Right lobe of liver (tissue), 4 donors: ENCODE data around the gene SIN3B.

Source experiments
- POLR2A ChIP-seq: fragments of 450-650 bp; IDR thresholded peaks from one replicate; pipeline ENCODE4 v1.6.1; 2017; ENCODE audit warnings: antibody characterized with exemption, mild to moderate bottlenecking
- TF ChIP-seq, protein P1 (sequence below), 4 donors: fragments of 200-600 bp in 3 of 4; fragments of 450-650 bp in 1 of 4; IDR thresholded peaks; one replicate each; pipeline versions ENCODE4 v1.5.1 to v1.8.0; 2016 to 2022; ENCODE audit warnings: antibody characterized with exemption in 4 of 4, mild to moderate bottlenecking in 2 of 4
- donor health status: DM: no; HTN: no; CAD: no.
- donor health status: DM: no; HTN: no; CAD: no.
- donor health status: DM: no; HTN: yes; CAD: no.

DNA sequence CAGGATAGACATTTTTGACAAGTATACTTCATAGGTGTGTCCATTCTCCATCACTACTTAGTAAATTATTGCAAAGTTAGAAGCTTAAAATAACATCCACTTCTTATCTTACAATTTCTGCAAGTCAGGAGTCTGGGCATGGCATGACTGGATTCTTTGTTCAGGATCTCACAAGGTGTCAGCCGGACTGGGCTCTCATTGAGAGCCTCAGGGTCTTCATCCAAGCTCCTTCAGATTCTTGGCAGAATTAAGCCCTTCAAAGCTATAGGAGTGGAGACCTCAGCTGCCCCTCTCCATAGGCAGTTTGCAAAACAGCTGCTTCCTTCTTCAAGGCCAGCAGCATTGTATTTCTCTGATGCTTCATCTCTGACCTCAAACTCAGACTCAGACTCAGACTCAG is 9.1 kb upstream of the SIN3B start:
- TF ChIP-seq, protein P1, sequence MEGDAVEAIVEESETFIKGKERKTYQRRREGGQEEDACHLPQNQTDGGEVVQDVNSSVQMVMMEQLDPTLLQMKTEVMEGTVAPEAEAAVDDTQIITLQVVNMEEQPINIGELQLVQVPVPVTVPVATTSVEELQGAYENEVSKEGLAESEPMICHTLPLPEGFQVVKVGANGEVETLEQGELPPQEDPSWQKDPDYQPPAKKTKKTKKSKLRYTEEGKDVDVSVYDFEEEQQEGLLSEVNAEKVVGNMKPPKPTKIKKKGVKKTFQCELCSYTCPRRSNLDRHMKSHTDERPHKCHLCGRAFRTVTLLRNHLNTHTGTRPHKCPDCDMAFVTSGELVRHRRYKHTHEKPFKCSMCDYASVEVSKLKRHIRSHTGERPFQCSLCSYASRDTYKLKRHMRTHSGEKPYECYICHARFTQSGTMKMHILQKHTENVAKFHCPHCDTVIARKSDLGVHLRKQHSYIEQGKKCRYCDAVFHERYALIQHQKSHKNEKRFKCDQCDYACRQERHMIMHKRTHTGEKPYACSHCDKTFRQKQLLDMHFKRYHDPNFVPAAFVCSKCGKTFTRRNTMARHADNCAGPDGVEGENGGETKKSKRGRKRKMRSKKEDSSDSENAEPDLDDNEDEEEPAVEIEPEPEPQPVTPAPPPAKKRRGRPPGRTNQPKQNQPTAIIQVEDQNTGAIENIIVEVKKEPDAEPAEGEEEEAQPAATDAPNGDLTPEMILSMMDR (IDR thresholded peaks at IDR 0.05) = no peak
- TF ChIP-seq POLR2A = no peak
